Upper lobe of left lung (tissue), 6 donors: Measurements from ENCODE around the gene SND1. TPM values are rescaled to one million over a fixed set of nuclear protein-coding genes. Genes with fewer than 3 reads are reported as not detected.
A peak's percentile ranks its signal among the peaks of the same experiment; 100 is the strongest.

Experiments used
- ATAC-seq, 2 donors: fragments of 200-7000 bp; cut with Tn5 transposase; one replicate each; pipeline ENCODE4 v1.9.1; 2022; ENCODE audit warnings: mild to moderate bottlenecking in 2 of 2, moderate library complexity in 2 of 2; ENCODE audit not compliant: low FRiP score in 2 of 2
- DNase-seq, 2 donors: peaks; one replicate each; pipeline ENCODE4 v3.0.0-alpha.2; 2019 to 2020
- H3K27ac ChIP-seq, 4 donors: fragments of 200-600 bp; sonication (generic); one replicate each; pipeline ENCODE4 v1.5.1; 2016 to 2019
- H3K27me3 ChIP-seq, 4 donors: fragments of 200-600 bp; sonication (generic); one replicate each; pipeline ENCODE4 v1.5.1; 2017 to 2019
- H3K36me3 ChIP-seq, 4 donors: fragments of 200-600 bp; sonication (generic); one replicate each; pipeline ENCODE4 v1.5.1; 2016 to 2019
- H3K4me1 ChIP-seq, 4 donors: fragments of 200-600 bp; sonication (generic); one replicate each; pipeline ENCODE4 v1.5.1; 2018 to 2019
- H3K4me3 ChIP-seq, 4 donors: fragments of 200-600 bp; sonication (generic); one replicate each; pipeline ENCODE4 v1.5.1; 2017 to 2019; ENCODE audit warnings: mild to moderate bottlenecking in 2 of 4, moderate library complexity in 1 of 4
- H3K9me3 ChIP-seq, 4 donors: fragments of 200-600 bp; sonication (generic); one replicate each; pipeline ENCODE4 v1.5.1; 2018 to 2019
- CTCF ChIP-seq, 6 experiments: fragments of 450-650 bp in 4 of 6; fragments of 200-600 bp in 2 of 6; sonication (generic) in 2 of 6; IDR thresholded peaks; one replicate each; pipeline ENCODE4 v1.5.1; 2016 to 2019; ENCODE audit warnings: antibody characterized with exemption in 6 of 6
- EP300 ChIP-seq, 4 donors: sonication (generic); formaldehyde crosslinking; IDR thresholded peaks; one replicate each; pipeline ENCODE4 v1.5.1; 2017; ENCODE audit warnings: antibody characterized with exemption in 4 of 4, control low read depth in 2 of 4
- POLR2A ChIP-seq, 4 donors: fragments of 450-650 bp; IDR thresholded peaks; one replicate each; pipeline ENCODE4 v1.5.1; 2016 to 2017; ENCODE audit warnings: antibody characterized with exemption in 4 of 4, mild to moderate bottlenecking in 2 of 4
- POLR2AphosphoS5 ChIP-seq, 2 donors: sonication (generic); formaldehyde crosslinking; IDR thresholded peaks; one replicate each; pipeline ENCODE4 v1.5.1; 2017; ENCODE audit warnings: antibody characterized with exemption in 2 of 2
- WGBS, 2 donors: methylation state at CpG; one replicate each; pipeline ENCODE4 v1.1.5; 2017 to 2018; 5-methylcytosine and 5-hydroxymethylcytosine counted together
- total RNA-seq, 6 donors: library from RNA; depleted of rRNA in 4 of 6; stranded (reverse); fragments of >200 nt in 4 of 6; gene quantifications; one replicate each; pipeline versions ENCODE4 v1.1.0 to v1.2.1, GENCODE V29; 2016 to 2021
- donor health status: DM: no; HTN: no; CAD: no; lungs with moderate emphysema.
- donor health status: DM: no; HTN: yes; CAD: no; lungs with severe emphysema.

The SND1 gene
- total RNA-seq, 6 donors from 2014 or later, result 107 to 167 (median 121) TPM

GRCh38 chr7:128069373-128070364, 417.7 kb downstream of the SND1 start:
- 74 to 77% methylated on average over 7 to 8 of the region's 8 CpGs for WGBS, 2 donors
- H3K27ac ChIP-seq, result peak overlapping the region in 1 of 4 donors; percentile 2
- peaks cover 0 to 10% (median 3%) of the 10 kb centered on the region in 4 donors for H3K4me1 ChIP-seq
- H3K9me3 ChIP-seq, result no peaks in the 10 kb centered on the region
- no peaks in the 10 kb centered on the region for H3K27me3 ChIP-seq
- ATAC-seq (no peak), DNase-seq (peak in 1 of 2 donors; percentile 42)
- TF ChIP-seq POLR2AphosphoS5 (IDR thresholded peaks at IDR 0.05) (no peak), CTCF (IDR thresholded peaks at IDR 0.05) (no peak), EP300 (IDR thresholded peaks at IDR 0.05) (no peak), POLR2A (IDR thresholded peaks at IDR 0.05) (no peak)
- H3K36me3 ChIP-seq, result peaks cover 0 to 7% (median 6%) of the 10 kb centered on the region in 4 donors
- no peak overlapping the region for H3K4me3 ChIP-seq

GRCh38 chr7:128071376-128071775, 419.4 kb downstream of the SND1 start:
- no peak overlapping the region for H3K27ac ChIP-seq
- no peak for ATAC-seq
- TF ChIP-seq POLR2A (IDR thresholded peaks at IDR 0.05), result no peak
- no peak for TF ChIP-seq CTCF (IDR thresholded peaks at IDR 0.05)
- TF ChIP-seq POLR2AphosphoS5 (IDR thresholded peaks at IDR 0.05), result no peak
- no peak for TF ChIP-seq EP300 (IDR thresholded peaks at IDR 0.05)
- no peak for DNase-seq
- H3K4me3 ChIP-seq, result no peak overlapping the region
- WGBS, 2 donors, result 83 to 89% methylated on average over 6 of the region's 6 CpGs
- peaks cover 0 to 25% (median 9%) of the 10 kb centered on the region in 4 donors for H3K4me1 ChIP-seq
- no peaks in the 10 kb centered on the region for H3K9me3 ChIP-seq
- peaks cover 0 to 20% (median 18%) of the 10 kb centered on the region in 4 donors for H3K36me3 ChIP-seq
- no peaks in the 10 kb centered on the region for H3K27me3 ChIP-seq

GRCh38 chr7:128071801-128072200, 419.8 kb downstream of the SND1 start:
- Histone ChIP-seq H3K4me3 (no peak overlapping the region), H3K27me3 (no peaks in the 10 kb centered on the region), H3K9me3 (no peaks in the 10 kb centered on the region), H3K36me3 (peaks cover 0 to 22% (median 16%) of the 10 kb centered on the region in 4 donors), H3K27ac (no peak overlapping the region), H3K4me1 (peaks cover 0 to 30% (median 13%) of the 10 kb centered on the region in 4 donors)
- TF ChIP-seq CTCF (IDR thresholded peaks at IDR 0.05) (no peak), POLR2AphosphoS5 (IDR thresholded peaks at IDR 0.05) (no peak), POLR2A (IDR thresholded peaks at IDR 0.05) (no peak), EP300 (IDR thresholded peaks at IDR 0.05) (no peak)
- WGBS, 2 donors, result 79 to 92% methylated on average over 11 of the region's 11 CpGs
- ATAC-seq (no peak), DNase-seq (no peak)

GRCh38 chr7:128073671-128074310, 421.8 kb downstream of the SND1 start:
- no peak for DNase-seq
- TF ChIP-seq EP300 (IDR thresholded peaks at IDR 0.05) (no peak), POLR2AphosphoS5 (IDR thresholded peaks at IDR 0.05) (no peak), POLR2A (IDR thresholded peaks at IDR 0.05) (no peak), CTCF (IDR thresholded peaks at IDR 0.05) (no peak)
- Histone ChIP-seq H3K4me1 (peaks cover 0 to 32% (median 16%) of the 10 kb centered on the region in 4 donors), H3K4me3 (no peak overlapping the region), H3K27me3 (no peaks in the 10 kb centered on the region), H3K27ac (no peak overlapping the region), H3K9me3 (no peaks in the 10 kb centered on the region), H3K36me3 (peaks cover 0 to 40% (median 29%) of the 10 kb centered on the region in 4 donors)
- 86 to 91% methylated on average over 13 to 15 of the region's 15 CpGs for WGBS, 2 donors
- no peak for ATAC-seq
